Measurements from ENCODE around the gene ITGA6.

The ITGA6 gene

DNA sequence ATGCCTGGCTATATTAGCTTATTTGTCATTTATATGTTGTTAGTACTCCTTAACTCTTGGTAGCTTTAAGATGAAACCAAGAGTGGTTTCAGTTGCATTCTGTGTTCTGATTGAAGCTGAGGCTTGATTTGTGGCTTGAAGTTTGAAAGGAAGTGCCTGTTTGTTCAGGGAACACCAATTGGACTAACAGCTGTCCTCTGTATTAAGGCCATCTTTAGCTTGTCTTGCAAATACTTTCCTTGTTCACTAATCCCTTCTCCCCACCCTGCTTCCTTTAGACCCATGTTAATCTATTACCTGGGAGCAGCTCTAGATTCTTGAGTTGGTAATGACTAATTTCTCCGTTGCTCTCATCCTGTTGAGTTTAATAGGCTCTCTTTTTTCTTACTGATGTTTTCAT is 13.4 kb downstream of the ITGA6 start:
- DNase-seq (ENCODE audit: low read depth, low spot score): no peak

DNA sequence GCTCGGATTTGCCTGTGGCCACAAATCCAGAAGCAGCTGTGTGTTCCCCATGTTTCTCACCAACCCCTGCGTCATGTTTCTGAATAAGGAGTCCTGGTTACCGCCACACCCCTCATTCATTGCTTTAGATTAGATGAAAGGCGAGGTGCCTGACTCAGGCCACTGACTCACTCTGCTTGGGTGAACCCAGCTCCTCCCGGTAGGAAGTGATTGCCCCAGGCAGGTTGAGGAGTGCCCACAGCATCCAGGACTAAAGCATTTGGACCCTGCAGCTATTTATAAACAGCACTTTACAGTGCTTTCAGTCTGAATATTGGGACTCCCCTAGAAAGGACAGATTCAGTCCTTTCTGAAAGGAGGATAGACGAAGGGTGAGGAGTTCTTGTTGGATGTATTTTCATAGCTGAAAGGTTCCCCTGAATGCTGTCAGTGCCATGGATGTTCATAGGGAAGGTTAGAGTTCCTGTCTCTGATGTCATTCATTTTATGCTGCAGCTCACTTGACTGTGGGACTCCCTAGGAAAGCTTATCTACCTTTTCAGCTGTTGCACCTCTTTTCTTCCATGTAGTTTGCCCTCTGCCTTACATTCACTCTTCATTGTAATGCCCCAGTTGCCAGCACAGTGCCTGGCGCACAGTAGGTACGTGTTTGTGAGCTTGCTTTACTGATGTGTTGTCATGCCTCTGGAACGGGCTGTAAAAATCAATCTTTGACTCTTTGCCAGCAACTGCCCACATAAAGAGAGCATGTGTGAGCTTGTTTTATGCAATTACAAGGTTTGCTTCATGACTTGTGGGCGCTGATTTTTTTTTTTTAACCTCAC is 14.9 kb downstream of the ITGA6 start:
- DNase-seq (ENCODE audit: low read depth, low spot score): no peak

DNA sequence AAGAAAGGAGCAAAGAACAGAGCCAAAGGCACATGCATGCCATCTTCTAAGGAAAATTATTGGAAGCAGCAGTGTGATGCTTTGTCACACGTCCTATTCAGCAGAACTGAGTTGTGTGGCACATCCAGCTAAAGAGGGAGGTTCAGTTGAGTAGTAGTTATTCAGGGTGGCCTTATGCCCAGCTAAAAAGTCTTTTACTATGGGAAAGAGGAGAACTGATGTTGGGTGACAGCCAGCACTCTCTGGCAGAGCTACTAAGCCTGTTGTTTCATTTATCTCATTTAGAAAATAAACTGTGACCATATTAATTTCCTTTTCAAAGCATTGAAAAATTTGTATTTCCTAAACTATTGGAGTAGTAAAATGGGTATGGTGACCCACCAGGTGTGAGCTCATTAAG is 18.5 kb downstream of the ITGA6 start:
- no peak for DNase-seq (ENCODE audit: low read depth, low spot score)

DNA sequence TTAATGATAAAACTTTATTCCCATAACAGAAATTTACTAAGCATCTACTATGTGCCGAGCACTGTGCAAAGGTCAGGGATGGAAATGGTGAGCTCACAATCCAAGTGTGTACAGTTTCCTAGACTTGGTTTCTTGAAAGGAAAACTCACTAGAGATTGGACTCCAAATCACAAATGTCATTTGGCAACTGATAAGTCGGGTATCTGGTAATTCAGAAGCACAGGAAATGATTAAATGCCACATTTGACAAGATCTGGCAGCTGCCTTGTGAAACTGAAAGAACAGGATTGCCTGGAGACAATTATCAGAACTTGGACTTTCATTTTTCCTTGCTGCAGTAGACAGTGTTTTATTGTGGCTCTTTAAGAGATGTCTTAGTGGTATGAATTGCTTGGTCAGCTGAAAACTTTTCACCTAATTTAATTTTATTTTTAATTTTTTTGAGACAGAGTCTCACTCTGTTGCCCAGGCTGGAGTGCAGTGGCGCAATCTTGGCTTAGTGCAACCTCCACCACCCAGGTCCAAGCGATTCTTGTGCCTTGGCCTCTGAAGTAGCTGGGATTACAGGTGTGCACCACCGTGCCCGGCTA is 19.2 kb downstream of the ITGA6 start:
- no peak for DNase-seq (ENCODE audit: low read depth, low spot score)

DNA sequence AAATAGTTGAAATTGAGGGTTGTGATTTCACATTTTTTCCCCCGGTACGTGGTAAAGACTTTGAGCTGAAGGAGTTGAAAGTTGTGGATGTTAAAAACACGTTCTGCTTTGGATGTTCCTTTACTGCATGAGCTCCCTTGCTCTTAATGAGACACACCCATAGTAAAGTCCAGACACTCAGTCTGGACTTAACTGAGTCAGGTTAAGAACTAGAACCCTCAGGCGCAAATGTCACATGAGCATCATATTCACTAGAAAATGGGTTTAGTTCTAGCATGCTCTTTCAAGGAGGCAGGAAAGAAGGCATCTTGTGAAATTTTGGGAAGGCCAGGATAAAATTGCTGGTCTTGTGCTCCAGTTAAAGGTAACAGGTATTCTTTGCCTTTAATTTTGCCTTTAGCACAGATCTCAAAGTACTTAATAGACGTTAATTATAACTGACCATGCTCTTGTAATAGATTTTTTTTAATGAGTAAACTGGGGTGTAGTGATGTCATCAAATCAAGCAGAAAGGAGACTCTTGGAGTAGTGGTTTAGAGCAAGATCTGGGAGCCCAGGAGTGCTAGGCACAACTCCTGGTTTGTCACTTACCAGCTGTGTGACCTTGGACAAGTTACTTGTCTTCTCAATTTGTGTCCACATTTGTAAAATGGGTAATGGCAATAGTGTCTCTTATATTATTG is 20.6 kb downstream of the ITGA6 start:
- DNase-seq (ENCODE audit: low read depth, low spot score): no peak

DNA sequence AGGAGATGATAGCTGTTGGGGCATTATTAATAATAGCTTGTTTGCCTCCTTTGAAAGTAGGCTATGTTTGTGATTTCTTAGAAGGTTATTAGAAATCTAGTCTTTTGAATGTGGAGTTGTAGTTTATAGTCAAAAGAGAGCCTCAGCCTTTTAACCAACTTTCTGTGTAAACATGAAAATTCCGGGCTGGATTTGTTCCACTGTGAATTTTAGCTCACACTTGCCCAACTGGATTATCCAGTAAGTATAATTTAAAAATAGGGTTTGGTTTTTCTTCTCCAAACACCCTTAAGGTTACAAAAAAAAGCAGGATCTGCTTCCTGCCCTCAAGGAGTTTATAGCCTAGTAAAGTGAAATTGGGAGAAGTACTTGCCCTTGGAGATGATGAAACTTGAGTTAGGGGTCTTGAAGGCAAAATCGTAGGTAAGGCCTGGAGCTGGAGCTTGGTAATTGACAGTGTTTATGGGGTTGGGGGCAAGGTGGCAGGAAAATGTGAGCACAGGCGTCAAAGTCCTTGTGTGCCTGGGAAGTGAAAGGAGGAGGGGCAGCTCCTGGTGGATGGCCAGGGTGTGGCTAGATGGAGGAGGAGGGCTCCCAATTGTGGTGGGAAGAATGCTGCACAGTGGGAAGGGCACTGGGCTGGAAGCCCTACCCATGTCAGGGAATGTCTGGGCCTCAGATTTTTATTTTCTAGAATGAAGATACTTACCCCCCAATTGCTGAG is 21.3 kb downstream of the ITGA6 start:
- DNase-seq (ENCODE audit: low read depth, low spot score): no peak

DNA sequence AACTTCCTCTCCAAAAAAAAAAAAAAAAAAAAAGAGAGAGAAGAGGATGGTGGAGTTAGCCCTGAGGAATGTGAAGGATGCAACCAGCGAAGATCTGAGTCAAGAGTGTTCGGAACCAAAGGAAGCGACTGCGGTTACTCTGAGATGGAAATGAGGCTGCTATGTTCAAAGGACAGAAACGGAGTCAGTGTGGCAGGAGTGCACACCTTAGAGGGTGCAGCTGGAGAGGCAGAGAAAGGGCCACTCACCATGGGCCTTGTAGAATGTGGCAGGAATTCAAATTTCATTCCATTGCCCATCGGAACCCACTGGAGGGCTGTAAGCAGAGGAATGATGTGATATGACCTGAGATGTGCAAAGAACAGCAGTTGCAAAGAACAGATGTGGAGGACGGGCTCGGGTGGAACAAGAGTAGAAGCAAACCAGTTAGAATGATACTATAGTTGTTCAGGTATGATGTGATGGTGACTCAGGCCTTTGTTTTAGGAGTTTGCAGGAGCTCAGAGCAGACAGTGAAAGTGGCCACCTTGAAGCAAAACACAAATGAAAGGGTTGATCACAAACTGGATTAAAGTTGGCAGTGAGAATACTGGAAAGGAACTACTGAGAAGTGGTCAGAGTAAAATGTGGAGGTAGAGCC is 22.6 kb downstream of the ITGA6 start:
- DNase-seq (ENCODE audit: low read depth, low spot score): no peak

DNA sequence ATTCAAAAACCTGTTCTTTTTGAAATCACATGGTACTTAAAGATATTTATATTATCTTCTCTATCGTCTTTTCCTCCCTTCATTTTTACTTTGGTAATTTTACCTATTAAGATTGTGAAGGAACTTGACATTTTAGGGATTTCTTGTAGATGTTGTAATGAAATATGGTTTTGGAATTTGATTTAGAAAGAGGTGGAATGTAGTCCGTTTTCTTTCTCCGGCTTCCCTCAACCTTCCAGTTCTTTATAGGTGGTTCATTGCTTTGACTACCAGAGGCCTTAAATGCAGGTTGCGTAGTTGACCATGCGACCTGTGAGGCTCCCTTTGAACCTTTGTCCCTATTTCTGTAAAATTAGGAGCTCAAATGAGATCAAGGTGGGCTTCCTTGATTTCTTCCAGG is 24.5 kb downstream of the ITGA6 start:
- DNase-seq (ENCODE audit: low read depth, low spot score): no peak

DNA sequence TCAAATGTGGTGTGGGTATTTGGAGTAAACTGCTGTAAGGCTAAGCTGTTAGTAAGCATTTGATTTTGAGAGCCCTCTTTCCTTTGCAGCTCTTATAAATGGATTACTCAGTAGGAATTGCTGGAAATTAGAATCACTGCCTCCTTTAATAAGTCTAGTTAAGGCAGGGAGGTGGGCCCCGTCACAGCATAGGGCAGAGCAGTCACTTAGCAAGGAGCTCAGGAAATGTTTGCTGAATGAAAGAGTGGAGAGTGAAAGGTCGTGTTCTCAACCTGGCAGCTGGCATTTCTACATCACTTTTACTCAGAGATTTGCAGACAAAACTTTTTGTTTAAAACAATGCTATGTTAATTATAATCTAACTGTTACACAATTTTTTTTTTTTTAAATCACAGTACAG is 25.5 kb downstream of the ITGA6 start:
- DNase-seq (ENCODE audit: low read depth, low spot score): no peak

DNA sequence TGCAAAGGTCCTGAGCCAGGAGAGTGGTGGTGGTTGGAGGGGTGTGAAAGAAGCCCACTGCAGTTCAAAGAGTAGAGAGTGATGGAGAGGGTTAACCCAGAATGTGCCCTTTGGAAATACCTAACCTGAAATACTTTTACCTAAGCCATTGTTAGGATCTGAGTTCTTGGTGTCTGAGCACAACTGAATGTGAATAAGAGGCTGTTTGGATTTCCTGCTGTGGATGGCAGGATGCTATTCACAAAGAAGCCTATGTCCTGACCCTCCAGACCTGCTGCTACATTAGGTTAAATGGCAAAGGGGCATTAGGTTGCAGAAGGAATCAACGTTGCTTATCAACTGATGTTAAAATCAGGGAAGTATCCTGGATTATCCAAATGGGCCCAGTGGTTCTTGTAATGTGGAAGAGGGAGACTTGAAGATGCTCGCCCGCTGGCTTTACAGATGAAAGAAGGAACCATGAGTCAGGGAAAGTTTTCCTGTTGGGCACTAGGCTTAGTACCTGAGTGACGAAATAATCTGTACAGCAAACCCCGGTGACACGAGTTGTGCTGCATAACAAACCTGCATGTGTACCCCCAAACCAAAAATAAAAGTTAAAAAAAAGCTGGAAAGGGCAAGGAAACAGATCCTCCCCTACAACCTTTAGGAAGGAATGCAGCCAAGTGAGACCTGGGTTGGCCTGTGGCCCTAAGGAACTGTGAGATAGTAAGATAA is 27.2 kb downstream of the ITGA6 start:
- no peak for DNase-seq (ENCODE audit: low read depth, low spot score)

DNA sequence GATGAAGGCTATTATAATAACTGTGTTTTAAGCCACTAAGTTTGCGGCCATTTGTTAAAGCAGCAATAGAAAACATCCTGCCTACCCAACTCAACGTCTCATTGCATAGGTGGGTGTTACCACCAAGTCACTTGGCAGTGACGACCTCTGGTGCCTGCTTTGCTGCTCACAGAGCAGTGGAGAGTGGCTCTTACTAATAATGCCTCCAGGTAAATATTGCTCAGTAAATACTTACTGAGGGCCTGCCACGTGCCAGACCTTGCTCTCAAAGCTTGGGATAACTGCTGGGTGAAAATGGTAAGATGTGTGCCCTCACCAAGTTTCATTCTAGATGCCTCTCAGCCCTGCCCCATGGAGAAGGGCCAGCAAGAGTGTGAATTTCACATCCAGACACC is 27.7 kb downstream of the ITGA6 start:
- DNase-seq (ENCODE audit: low read depth, low spot score): no peak

DNA sequence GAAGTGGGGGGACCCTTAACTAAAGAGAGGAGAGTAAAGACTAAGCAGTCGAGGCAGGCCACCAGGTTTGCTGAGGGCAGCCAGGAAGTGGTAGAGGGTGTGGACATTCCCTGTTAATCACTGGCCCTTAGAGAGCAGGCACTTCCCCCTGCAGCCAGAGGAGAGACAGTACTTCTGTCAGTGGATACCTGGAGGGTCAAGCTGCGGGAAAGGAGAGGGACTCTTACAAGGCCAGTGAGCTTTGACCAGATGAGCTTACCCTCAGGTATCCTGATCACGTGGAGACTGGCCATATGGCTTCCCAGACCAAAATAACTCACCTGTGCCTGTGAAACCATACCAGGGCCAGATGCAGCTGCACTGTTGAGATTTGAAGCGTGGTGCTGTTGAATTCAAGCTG is 28.6 kb downstream of the ITGA6 start:
- no peak for DNase-seq (ENCODE audit: low read depth, low spot score)

DNA sequence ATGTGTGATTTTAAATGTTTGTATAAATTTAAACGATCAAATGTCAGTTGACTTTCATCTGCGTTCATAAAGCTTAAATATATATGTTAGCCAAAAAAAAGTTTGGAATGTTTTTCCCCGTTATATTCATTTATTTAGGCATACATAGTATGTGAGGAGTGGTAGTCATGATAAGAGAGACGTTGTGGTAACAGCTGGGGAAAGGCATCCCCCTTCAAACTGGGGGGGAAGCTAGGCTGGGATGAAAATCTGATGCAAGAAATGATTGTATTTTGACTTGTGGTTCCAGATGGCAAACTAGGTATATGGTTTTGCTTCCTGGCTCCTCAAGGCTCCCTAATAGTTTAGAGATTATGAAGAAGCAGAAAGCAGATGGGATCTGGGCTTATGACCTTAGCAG is 30.1 kb downstream of the ITGA6 start:
- DNase-seq (ENCODE audit: low read depth, low spot score): no peak

DNA sequence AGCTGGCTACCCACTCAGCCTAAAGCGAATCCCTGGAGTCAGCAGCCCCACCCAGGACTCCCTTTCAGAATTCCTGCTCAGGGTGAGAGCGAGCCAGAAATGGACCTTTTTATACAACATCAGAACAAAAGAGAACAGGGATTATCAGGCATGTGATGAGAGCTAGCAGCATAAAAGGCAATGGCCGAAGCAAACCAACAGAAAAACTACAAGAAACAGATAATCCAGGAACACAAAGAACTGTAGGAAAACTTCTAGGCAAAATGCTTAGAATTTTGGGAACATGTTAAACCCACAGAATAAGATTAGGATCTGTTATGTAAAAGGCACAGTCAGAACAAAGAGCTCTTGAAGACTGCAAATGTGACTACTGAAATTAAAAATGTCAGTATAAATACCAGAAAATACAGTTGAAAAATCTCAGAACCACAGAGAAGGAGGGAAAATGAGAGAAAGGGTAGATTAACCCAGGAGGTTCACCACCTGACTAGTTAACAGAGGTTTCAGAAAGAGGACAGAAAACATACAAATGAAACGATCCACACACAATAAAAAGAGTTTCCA is 31.3 kb downstream of the ITGA6 start:
- DNase-seq (ENCODE audit: low read depth, low spot score): no peak

DNA sequence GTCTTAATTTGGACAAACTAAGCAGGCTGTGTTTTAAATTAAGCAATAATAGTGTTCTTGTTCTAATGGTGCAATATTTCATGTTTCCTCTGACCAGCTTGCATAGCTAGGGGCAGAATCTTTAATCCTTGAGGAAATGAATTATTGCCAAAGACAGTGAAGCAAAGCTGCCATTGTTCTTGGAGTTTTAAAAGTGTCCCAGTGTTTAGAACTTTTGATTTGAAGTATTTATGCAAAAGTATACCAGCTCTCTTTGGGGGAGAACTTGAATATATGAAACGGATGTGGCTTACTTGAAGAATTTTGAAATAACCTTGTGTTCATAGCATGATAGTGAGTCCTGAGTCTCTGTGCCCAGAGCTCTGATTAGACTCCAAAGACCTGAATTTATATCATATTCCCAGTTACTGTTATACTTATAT is 33.4 kb downstream of the ITGA6 start:
- DNase-seq (ENCODE audit: low read depth, low spot score): no peak

DNA sequence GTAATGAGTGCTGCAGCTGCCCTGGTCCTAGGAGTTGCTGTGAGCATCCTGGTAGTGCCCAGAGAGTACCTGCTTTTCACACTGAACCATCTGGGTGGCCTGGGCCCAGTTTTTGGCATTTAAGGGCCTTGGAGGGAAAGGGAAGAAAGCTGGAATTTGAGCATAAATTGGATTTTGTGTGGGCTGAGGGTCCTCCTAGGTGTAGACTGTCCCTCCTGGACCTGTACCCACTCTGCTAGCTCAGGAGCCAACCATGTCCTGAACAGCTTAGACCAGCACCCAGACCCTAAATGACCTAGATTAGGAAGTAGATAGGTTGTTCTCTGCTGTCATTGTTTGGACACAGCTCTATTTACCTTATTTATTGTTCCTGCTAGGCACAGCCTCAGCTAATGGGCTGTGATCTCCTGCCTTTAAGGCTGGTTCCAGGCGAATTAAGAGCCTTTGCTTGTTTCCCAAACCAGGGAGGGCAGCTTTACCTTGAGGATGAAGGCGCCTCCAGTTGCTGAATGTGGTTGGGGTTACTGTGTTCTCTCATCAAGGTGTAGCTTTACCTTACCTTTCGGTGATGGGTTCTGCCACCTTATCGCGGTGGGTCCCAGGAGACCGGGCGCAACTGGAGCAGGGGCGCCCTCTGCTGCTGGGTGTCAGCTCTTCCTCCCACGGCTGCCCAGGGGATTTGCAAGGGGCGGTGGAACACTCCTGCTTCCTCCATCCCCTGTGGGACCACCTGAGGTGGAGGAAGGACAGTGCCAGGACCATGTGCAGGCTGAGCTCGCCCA is 34.4 kb downstream of the ITGA6 start:
- DNase-seq (ENCODE audit: low read depth, low spot score): peak; percentile 46

DNA sequence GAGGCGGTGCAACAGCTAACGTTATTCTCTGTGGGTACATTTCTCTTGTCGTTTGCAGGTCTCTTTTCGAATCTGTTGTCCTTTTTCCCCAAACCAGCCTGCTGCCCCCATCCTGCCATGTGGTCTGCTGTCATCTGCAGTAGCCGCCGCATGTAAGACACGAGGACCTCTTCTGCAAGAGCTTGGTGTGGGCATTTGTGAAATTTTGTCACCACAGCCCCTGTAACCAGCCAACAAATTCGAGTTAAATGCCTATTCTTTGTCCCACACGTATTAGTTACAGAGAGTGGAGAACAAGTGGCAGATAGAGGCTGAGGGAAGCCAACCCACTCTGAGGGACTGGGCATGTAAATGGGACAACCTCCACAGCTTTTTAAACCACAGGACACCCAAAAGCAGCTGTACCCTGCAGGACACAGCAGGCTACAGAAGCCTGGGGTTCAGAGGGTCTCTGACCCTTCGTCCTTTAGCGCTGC is 35.0 kb downstream of the ITGA6 start:
- no peak for DNase-seq (ENCODE audit: low read depth, low spot score)

DNA sequence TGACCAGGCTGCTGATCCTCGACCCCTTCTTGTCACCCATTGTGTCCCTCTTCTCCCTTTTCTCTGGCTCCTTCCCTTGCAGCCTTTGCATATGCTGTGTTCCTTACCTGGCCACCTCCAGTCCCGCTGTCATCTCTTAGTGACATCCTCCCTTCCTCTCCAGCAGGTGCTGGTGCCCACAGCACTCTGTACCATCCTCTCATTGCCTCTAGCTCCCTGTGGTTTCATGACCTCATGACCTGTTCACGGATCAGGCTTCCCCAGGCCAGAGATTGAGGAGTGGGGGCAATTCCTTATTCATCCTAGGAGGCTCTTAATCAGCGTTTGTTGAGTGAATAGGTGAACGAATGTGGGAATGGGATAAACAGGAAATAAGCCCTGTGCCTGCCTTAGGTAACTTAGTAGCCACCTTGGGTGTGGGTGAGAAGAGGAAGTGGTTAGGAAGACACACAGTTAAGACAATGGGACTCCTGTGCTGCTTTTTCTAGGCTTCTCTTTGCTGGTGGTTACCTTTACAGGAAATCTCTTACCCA is 35.5 kb downstream of the ITGA6 start:
- no peak for DNase-seq (ENCODE audit: low read depth, low spot score)

DNA sequence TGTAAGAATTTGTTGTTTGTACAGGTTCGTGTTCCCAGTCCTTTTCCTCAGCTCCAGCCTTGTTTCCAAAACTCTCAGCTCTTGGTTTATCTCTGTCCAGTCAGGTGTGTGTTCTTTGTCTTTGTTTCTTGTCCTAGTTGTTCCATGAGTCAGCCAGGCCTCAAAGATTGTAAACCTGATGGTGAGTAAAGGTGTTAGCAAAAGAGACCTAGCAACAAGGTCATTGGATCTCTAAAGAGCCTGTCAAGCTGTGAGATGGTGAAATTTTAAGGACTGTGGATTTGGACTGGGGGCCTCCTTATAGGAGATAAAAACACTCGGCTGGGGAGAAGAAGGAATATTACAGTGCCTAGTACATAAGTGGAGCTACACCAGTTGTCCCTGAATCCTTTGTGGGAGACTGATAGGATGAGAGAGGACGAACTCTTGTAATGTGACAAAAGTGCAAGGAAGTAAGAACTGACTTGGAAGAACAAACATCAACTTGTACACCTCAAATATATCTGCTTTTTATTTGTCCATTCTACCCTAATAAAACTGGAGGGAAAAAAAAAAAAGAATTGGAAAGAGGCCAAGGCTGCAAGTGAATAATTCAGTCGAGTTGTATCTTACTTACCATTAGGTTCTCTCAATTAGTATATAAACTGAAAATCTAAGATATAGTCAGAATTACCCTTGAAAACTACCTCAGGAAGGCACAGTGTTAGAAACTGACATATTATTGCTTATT is 37.2 kb downstream of the ITGA6 start:
- DNase-seq (ENCODE audit: low read depth, low spot score): no peak

All from activated CD4-positive, CD25-positive, alpha-beta regulatory T cell treated with anti-CD3 and anti-CD28 coated beads, Interleukin-2, amount 50 U/mL, for 16 hours (primary cell).